Panc1 (cell line): ENCODE data around the gene TRIM10. TPM values are rescaled to one million over a fixed set of nuclear protein-coding genes. Genes with fewer than 3 reads are reported as not detected.

Source experiments
- ATAC-seq: fragments of 200-7000 bp; cut with Tn5 transposase; 2 replicates; pipeline ENCODE4 v1.9.1; 2020; ENCODE audit warnings: mild to moderate bottlenecking, moderate library complexity
- BruUV-seq: library from RNA; stranded (reverse); fragments of 400-500 nt; replicated peaks from 2 replicates; lab custom pipeline; 2021; lab: Mats Ljungman, UMichigan
- CTCF ChIA-PET: fragments of 300-600 bp; sonication (Branson Sonifier 250); formaldehyde crosslinking; loops from one replicate; lab custom pipeline; 2022; ENCODE audit warnings: antibody characterized with exemption; lab: Charles Lee
- POLR2A ChIA-PET: fragments of 300-600 bp; sonication (Branson Sonifier 250); formaldehyde crosslinking; loops from one replicate; lab custom pipeline; 2022; ENCODE audit warnings: antibody characterized with exemption; lab: Charles Lee
- DNase-seq: peaks from one replicate; pipeline ENCODE4 v3.0.0-alpha.2; 2010; ENCODE audit warnings: low read depth, low spot score
- H3K27ac ChIP-seq: 2 replicates; pipeline ENCODE4 v1.5.1; 2011; ENCODE audit warnings: mild to moderate bottlenecking, low read length, inconsistent platforms
- H3K27me3 ChIP-seq: fragments of 200-500 bp; sonication (Bioruptor generic); 2 replicates; pipeline ENCODE4 v1.6.0; 2014; ENCODE audit warnings: low read length, inconsistent platforms; ENCODE audit not compliant: control insufficient read depth, insufficient read depth
- H3K36me3 ChIP-seq: fragments of 200-500 bp; sonication (Bioruptor generic); 2 replicates; pipeline ENCODE4 v1.5.1; 2014; ENCODE audit warnings: inconsistent platforms, mild to moderate bottlenecking, low read length, moderate library complexity; ENCODE audit not compliant: control insufficient read depth, insufficient read depth
- H3K4me1 ChIP-seq: 2 replicates; pipeline ENCODE4 v1.5.1; 2011; ENCODE audit warnings: inconsistent platforms, mild to moderate bottlenecking, low read length, moderate library complexity; ENCODE audit not compliant: control insufficient read depth, insufficient read depth
- H3K4me3 ChIP-seq, 2 experiments: 2 replicates each; pipeline ENCODE4 v1.5.1; 2011 to 2012; ENCODE audit warnings: low read depth in 2 of 2, low read length in 2 of 2, mild to moderate bottlenecking in 2 of 2, inconsistent platforms in 1 of 2, moderate library complexity in 1 of 2
- H3K9me3 ChIP-seq: fragments of 200-500 bp; sonication (Bioruptor generic); 2 replicates; pipeline ENCODE4 v1.5.1; 2014; ENCODE audit warnings: low read depth, mild to moderate bottlenecking, inconsistent platforms, low read length, moderate library complexity; ENCODE audit not compliant: control insufficient read depth, insufficient read depth
- CTCF ChIP-seq: fragments of 450-650 bp; IDR thresholded peaks from 2 replicates; pipeline ENCODE4 v1.5.1; 2017; ENCODE audit warnings: mild to moderate bottlenecking
- POLR2AphosphoS5 ChIP-seq: IDR thresholded peaks from 2 replicates; pipeline ENCODE4 v1.6.1; 2012; ENCODE audit warnings: mild to moderate bottlenecking, low read depth, low read length, moderate library complexity
- REST ChIP-seq, 2 experiments: IDR thresholded peaks; 2 replicates each; pipeline ENCODE4 v1.6.1; 2011 to 2012; ENCODE audit warnings: low read depth in 2 of 2, control low read depth in 1 of 2, low read length in 1 of 2, mild to moderate bottlenecking in 1 of 2, moderate library complexity in 1 of 2; ENCODE audit not compliant: insufficient read depth in 1 of 2
- SIN3A ChIP-seq: IDR thresholded peaks from 2 replicates; pipeline ENCODE4 v1.6.1; 2012; ENCODE audit warnings: low read depth, mild to moderate bottlenecking, low read length, moderate library complexity, borderline replicate concordance; ENCODE audit not compliant: insufficient read depth
- TCF7L2 ChIP-seq: IDR thresholded peaks from 2 replicates; pipeline ENCODE4 v1.6.1; 2011; ENCODE audit warnings: mild to moderate bottlenecking, low read depth, low read length, inconsistent platforms
- in situ Hi-C: cut with HindIII; loops from 2 replicates; pipeline ENCODE4 v1.10.0; 2016; ENCODE audit warnings: low sequenced_read_pairs, low pct_unique_long_range_greater_than_20kb
- intact Hi-C: fragments of 100-400 bp; cut with micrococcal nuclease; formaldehyde crosslinking; loops from one replicate; pipeline ENCODE4 v1.10.0; 2022; ENCODE audit not compliant: unreplicated experiment
- total RNA-seq: library from RNA; stranded (reverse); gene quantifications from one replicate; pipeline ENCODE4 v1.2.1, GENCODE V29; 2021; ENCODE audit not compliant: unreplicated experiment

Gene TRIM10
- total RNA-seq, 1 experiment from 2014 or later = not detected

- CTCF ChIA-PET = interaction anchor here (0.6 kb wide), 1 partner anchor 16 kb away, joined by 3 read pairs; no protein-coding TSS in a partner anchor
Measured at GRCh38 chr6:30206799-30207618, 46.0 kb upstream of the TRIM10 start.

More at GRCh38 chr6:30206799-30207618, 46.0 kb upstream of the TRIM10 start:
- peak overlapping the region; percentile 27; the same call in 1 of the 2 replicates for H3K27ac ChIP-seq
- ATAC-seq (peak; percentile 31; the same call in 1 of the 2 replicates), DNase-seq (no peak)
- in situ Hi-C loops (no loop called here), intact Hi-C loops (no loop called here)
- POLR2A ChIA-PET = no interaction called here
- BruUV-seq = no TSS peak
- no peak for TF ChIP-seq SIN3A
- no peak for TF ChIP-seq REST (IDR thresholded peaks at IDR 0.05; ENCODE audit: insufficient read depth in 1 of 2, low read depth in 2 of 2, low read length in 1 of 2)
- no peak for TF ChIP-seq POLR2AphosphoS5
- no peak for TF ChIP-seq CTCF
- no peak for TF ChIP-seq TCF7L2
- peaks cover 33% of the 10 kb centered on the region for H3K4me1 ChIP-seq
- H3K9me3 ChIP-seq = no peaks in the 10 kb centered on the region
- H3K36me3 ChIP-seq = no peaks in the 10 kb centered on the region; the same call in 1 of the 2 replicates
- H3K4me3 ChIP-seq = no peak overlapping the region
- no peaks in the 10 kb centered on the region for H3K27me3 ChIP-seq
